CD4-positive, alpha-beta T cell treated with Interleukin-17A for 1 hour (primary cell): Measurements from ENCODE around the gene ANKRD30BL.
"Not testable (repeated sequence)": the region's sequence is repeated elsewhere in the genome, so short reads cannot be mapped to it uniquely, and the experiment has no call there.

Source experiments
- DNase-seq: peaks from one replicate; pipeline ENCODE4 v3.0.0-alpha.2; 2020

Gene ANKRD30BL

GRCh38 chr2:132161161-132162124 lies at the start of gene ANKRD30BL:
ANKRD30BL (minus strand) TSS chr2:132161952; CDS start chr2:132161705, 247 bp downstream.
- not testable (repeated sequence) for DNase-seq

- DNase-seq = not testable (repeated sequence)
These were observed 41.1 kb upstream of the ANKRD30BL start for GRCh38 chr2:132202866-132203265.

DNA sequence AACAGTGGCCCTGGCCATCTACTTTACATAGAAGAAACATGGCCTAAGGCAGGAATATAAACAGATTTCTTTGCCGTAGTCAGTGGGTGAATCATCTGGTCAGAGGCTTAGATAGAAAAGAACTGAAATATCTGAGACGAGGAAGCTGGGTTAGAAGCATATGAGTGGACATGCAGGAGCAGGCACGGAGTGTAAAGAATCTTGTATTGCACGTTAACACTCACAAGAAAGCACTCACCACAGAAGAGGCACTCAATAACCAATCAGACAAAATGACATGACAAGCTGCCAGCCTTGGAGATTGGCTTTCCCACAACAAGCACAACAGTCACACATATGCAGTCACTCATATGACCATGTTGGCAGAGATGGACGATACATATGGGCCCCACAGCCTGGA lies 31.1 kb upstream of the ANKRD30BL start:
- not testable (repeated sequence) for DNase-seq

GRCh38 chr2:132167100-132167499 lies 5.3 kb upstream of the ANKRD30BL start:
- not testable (repeated sequence) for DNase-seq

DNA sequence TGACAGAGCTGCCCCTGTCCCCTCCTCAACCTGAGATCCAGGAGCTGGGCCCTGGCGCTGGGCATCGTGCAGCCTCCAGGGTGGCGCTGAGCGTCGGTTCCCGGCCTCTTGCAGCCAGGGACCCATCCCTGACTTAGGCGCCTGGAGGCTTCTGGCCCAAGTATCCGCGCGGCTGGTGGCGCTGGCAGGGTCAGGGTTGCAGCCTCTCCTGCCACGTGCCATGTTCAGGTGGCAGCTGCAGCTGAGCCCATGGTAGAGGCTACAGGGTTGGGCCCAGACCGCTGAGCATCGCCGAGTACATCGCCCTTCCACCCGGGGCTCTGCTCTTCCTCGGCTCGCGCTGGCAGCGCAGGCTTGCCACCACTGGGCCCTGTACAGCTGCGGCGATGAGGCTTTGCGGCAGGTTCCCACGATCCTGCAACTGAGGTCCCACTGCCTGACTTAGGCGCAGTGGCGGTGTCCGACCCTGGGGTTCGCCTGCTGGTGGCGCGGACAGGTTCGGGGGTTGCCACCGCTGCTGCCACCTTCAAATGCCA lies 441 bp upstream of the ANKRD30BL start:
- not testable (repeated sequence) for DNase-seq

DNA sequence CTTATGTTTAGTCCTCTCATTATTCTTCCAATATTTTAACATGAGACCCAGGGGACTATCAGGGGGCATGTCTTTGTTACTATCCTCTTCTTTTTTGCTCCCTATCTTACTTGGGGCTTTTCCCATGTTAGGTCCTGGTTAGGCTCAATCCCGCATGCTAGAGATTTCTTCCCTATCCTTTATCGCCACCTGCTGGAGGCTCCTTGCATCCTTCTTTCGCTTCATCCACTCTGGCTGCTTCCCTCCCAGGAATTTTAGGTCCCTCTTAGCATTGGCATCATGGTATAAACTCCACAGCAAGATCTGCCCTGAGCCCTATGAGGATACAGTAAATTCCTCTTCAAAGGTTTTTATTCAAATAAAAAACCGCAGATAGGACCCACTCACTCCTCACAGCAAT lies 15.0 kb downstream of the ANKRD30BL start:
- peak; percentile 3 for DNase-seq
